Stimulated activated CD8-positive, alpha-beta memory T cell treated with anti-CD3 and anti-CD28 coated beads, Interleukin-15, amount 100 ng/mL, for 48 hours (primary cell): ENCODE results near the gene YWHAE.
"Not testable (repeated sequence)": the region's sequence is repeated elsewhere in the genome, so short reads cannot be mapped to it uniquely, and the experiment has no call there.

ENCODE experiments used
- DNase-seq, 2 donors: peaks; one replicate each; pipeline ENCODE4 v3.0.0-alpha.2; 2020; ENCODE audit warnings: low read depth in 2 of 2

YWHAE gene

GRCh38 chr17:1325766-1326165 is 74.3 kb downstream of the YWHAE start:
- no peak for DNase-seq

GRCh38 chr17:1324201-1324771 is 75.7 kb downstream of the YWHAE start:
- DNase-seq = no peak

GRCh38 chr17:1323336-1323735 is 76.7 kb downstream of the YWHAE start:
- no peak for DNase-seq

- DNase-seq = no peak
These were observed 77.5 kb downstream of the YWHAE start for GRCh38 chr17:1322480-1322879.

- DNase-seq = no peak
These were observed 78.0 kb downstream of the YWHAE start for GRCh38 chr17:1322014-1322428.

GRCh38 chr17:1315891-1316403 is 84.1 kb downstream of the YWHAE start:
- DNase-seq = no peak

- DNase-seq = no peak
These were observed 84.6 kb downstream of the YWHAE start for GRCh38 chr17:1315409-1315808.

- DNase-seq = no peak
These were observed 86.6 kb downstream of the YWHAE start for GRCh38 chr17:1313270-1314005.

- DNase-seq = no peak
These were observed 87.7 kb downstream of the YWHAE start for GRCh38 chr17:1312261-1312870.

- not testable (repeated sequence) for DNase-seq
These were observed 92.2 kb downstream of the YWHAE start for GRCh38 chr17:1307829-1308228.

GRCh38 chr17:1304962-1305563 is 95.0 kb downstream of the YWHAE start:
- no peak for DNase-seq

- DNase-seq = no peak
These were observed 95.5 kb downstream of the YWHAE start for GRCh38 chr17:1304522-1304921.

GRCh38 chr17:1302761-1303160 is 97.3 kb downstream of the YWHAE start:
- no peak for DNase-seq

GRCh38 chr17:1301546-1301945 is 98.5 kb downstream of the YWHAE start:
- DNase-seq = no peak

- no peak for DNase-seq
These were observed 99.6 kb downstream of the YWHAE start for GRCh38 chr17:1300371-1300905.

- DNase-seq = no peak
These were observed 100.3 kb downstream of the YWHAE start for GRCh38 chr17:1299552-1300370.

GRCh38 chr17:1298606-1299005 is 101.4 kb downstream of the YWHAE start:
- DNase-seq = no peak
